Neural cell (in vitro differentiated cells): ENCODE results near the gene ADAMTS17.

Experiments
- EP300 ChIP-seq: fragments of 450-650 bp; conservative IDR thresholded peaks from 2 replicates; pipeline ENCODE4 v1.6.1; 2014; ENCODE audit warnings: antibody characterized with exemption, mild to moderate bottlenecking, moderate library complexity; ENCODE audit not compliant: poor library complexity, severe bottlenecking
- EZH2 ChIP-seq: fragments of 200-600, 300-800 bp; shearing (Covaris generic), sonication (generic); IDR thresholded peaks from 2 replicates; pipeline ENCODE4 v1.6.1; 2014; ENCODE audit warnings: antibody characterized with exemption, low read length, borderline replicate concordance, mild to moderate bottlenecking; ENCODE audit not compliant: insufficient read depth, poor library complexity, severe bottlenecking
- POLR2AphosphoS5 ChIP-seq: IDR thresholded peaks from 2 replicates; pipeline ENCODE4 v1.6.1; 2012
- RAD21 ChIP-seq: fragments of 450-650 bp; conservative IDR thresholded peaks from 2 replicates; pipeline ENCODE4 v1.6.1; 2014; ENCODE audit warnings: antibody characterized with exemption, mild to moderate bottlenecking, moderate library complexity
- SMC3 ChIP-seq: fragments of 450-650 bp; conservative IDR thresholded peaks from 2 replicates; pipeline ENCODE4 v1.6.1; 2014; ENCODE audit warnings: antibody characterized with exemption, mild to moderate bottlenecking, moderate library complexity; ENCODE audit not compliant: poor library complexity
- TF ChIP-seq, protein P1 (sequence below): fragments of 450-650 bp; IDR thresholded peaks from 2 replicates; pipeline ENCODE4 v1.5.1; 2014; ENCODE audit warnings: antibody characterized with exemption, mild to moderate bottlenecking, moderate library complexity; ENCODE audit not compliant: poor library complexity, severe bottlenecking
- TF ChIP-seq, protein P2 (sequence below): IDR thresholded peaks from 2 replicates; pipeline ENCODE4 v1.6.1; 2012; ENCODE audit warnings: borderline replicate concordance

DNA sequence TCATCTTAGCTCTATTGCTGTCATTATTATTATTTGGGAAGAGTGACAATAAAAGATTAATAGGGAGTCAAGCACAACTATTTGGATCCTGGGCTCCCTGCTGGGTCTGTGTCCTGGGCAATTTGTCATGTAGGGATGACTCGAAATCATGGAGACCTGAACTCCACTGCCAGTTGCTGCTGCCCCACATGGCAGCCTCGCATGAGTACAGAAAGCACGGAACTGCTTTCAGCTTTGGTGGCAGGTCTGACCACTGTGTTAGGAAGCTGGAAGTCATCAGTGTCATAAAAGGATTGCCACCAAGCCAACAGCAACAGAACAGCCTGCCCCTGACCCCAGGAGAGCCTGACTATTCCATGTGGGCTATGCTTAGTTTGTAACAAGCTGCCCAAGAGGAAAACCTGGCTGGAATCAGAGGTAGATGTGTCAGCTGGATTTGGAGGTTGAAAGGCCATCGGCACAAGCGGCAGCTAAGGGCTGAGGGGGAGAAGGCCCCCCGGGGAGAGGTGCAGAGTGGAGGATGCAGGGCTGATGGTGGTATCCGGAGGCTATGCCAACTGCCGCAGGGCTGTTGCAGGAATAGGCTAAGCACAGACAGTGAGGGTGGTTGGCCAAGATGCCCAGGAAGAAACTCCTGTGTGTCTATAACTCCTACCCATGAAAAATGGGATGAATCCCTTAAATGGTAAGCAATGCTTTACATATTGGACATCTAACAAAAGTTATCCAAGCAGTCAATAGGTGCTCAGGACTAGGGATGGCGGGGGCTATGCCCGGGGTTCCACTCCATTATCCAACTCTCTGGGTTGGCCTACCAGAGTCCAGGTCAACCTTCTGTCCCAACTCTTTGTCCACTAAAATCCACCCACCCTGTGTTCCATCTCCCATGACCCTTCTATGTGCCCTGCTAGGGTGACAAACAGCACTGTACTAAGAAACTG lies 291.6 kb downstream of the ADAMTS17 start:
- TF ChIP-seq, protein P1, sequence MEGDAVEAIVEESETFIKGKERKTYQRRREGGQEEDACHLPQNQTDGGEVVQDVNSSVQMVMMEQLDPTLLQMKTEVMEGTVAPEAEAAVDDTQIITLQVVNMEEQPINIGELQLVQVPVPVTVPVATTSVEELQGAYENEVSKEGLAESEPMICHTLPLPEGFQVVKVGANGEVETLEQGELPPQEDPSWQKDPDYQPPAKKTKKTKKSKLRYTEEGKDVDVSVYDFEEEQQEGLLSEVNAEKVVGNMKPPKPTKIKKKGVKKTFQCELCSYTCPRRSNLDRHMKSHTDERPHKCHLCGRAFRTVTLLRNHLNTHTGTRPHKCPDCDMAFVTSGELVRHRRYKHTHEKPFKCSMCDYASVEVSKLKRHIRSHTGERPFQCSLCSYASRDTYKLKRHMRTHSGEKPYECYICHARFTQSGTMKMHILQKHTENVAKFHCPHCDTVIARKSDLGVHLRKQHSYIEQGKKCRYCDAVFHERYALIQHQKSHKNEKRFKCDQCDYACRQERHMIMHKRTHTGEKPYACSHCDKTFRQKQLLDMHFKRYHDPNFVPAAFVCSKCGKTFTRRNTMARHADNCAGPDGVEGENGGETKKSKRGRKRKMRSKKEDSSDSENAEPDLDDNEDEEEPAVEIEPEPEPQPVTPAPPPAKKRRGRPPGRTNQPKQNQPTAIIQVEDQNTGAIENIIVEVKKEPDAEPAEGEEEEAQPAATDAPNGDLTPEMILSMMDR = no peak
- TF ChIP-seq POLR2AphosphoS5 (no peak), EP300 (no peak), SMC3 (no peak), EZH2 (no peak), RAD21 (no peak)
- TF ChIP-seq, protein P2, sequence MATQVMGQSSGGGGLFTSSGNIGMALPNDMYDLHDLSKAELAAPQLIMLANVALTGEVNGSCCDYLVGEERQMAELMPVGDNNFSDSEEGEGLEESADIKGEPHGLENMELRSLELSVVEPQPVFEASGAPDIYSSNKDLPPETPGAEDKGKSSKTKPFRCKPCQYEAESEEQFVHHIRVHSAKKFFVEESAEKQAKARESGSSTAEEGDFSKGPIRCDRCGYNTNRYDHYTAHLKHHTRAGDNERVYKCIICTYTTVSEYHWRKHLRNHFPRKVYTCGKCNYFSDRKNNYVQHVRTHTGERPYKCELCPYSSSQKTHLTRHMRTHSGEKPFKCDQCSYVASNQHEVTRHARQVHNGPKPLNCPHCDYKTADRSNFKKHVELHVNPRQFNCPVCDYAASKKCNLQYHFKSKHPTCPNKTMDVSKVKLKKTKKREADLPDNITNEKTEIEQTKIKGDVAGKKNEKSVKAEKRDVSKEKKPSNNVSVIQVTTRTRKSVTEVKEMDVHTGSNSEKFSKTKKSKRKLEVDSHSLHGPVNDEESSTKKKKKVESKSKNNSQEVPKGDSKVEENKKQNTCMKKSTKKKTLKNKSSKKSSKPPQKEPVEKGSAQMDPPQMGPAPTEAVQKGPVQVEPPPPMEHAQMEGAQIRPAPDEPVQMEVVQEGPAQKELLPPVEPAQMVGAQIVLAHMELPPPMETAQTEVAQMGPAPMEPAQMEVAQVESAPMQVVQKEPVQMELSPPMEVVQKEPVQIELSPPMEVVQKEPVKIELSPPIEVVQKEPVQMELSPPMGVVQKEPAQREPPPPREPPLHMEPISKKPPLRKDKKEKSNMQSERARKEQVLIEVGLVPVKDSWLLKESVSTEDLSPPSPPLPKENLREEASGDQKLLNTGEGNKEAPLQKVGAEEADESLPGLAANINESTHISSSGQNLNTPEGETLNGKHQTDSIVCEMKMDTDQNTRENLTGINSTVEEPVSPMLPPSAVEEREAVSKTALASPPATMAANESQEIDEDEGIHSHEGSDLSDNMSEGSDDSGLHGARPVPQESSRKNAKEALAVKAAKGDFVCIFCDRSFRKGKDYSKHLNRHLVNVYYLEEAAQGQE = no peak
